Neural cell (in vitro differentiated cells): ENCODE results near the gene CHI3L1. TPM values are rescaled to one million over a fixed set of nuclear protein-coding genes. Genes with fewer than 3 reads are reported as not detected.

Experiments
- H2AFZ ChIP-seq: fragments of 200-600, 300-800 bp; sonication (generic), shearing (Covaris generic); 2 replicates; pipeline ENCODE4 v1.6.0; 2014; ENCODE audit warnings: low read depth, mild to moderate bottlenecking, antibody characterized with exemption, low read length, moderate library complexity
- H3F3A ChIP-seq: fragments of 200-600 bp; shearing (Covaris generic); 2 replicates; pipeline ENCODE4 v1.6.1; 2016; ENCODE audit warnings: mild to moderate bottlenecking, moderate library complexity, mixed read lengths, antibody characterized with exemption, low read length; ENCODE audit not compliant: insufficient read depth, poor library complexity, severe bottlenecking
- H3K27ac ChIP-seq: fragments of 200-600, 300-800 bp; sonication (generic), shearing (Covaris generic); 2 replicates; pipeline ENCODE4 v1.5.1; 2014; ENCODE audit warnings: mild to moderate bottlenecking, low read length, moderate library complexity
- H3K27me3 ChIP-seq: fragments of 300-800, 200-600 bp; sonication (generic), shearing (Covaris generic); 2 replicates; pipeline ENCODE4 v1.6.0; 2014; ENCODE audit warnings: mild to moderate bottlenecking, low read depth, low read length, moderate library complexity; ENCODE audit not compliant: insufficient read depth
- H3K36me3 ChIP-seq: fragments of 300-800, 200-600 bp; sonication (generic), shearing (Covaris generic); 2 replicates; pipeline ENCODE4 v1.5.1; 2014; ENCODE audit warnings: mild to moderate bottlenecking, antibody characterized with exemption, low read length, moderate library complexity; ENCODE audit not compliant: insufficient read depth
- H3K4me2 ChIP-seq: fragments of 300-800, 200-600 bp; sonication (generic), shearing (Covaris generic); 2 replicates; pipeline ENCODE4 v1.6.0; 2014; ENCODE audit warnings: mild to moderate bottlenecking, low read length
- H3K4me3 ChIP-seq: fragments of 300-800, 200-600 bp; sonication (generic), shearing (Covaris generic); 2 replicates; pipeline ENCODE4 v1.5.1; 2014; ENCODE audit warnings: mild to moderate bottlenecking, low read length, moderate library complexity
- H3K79me2 ChIP-seq: fragments of 200-600 bp; shearing (Covaris generic); replicated peaks from 2 replicates; pipeline ENCODE4 v1.6.0; 2014; ENCODE audit warnings: mild to moderate bottlenecking, low read length, moderate library complexity; ENCODE audit not compliant: insufficient read depth
- H3K9ac ChIP-seq: fragments of 300-800, 200-600 bp; sonication (generic), shearing (Covaris generic); 2 replicates; pipeline ENCODE4 v1.6.1; 2016; ENCODE audit warnings: mild to moderate bottlenecking, low read length, mixed read lengths
- H3K9me2 ChIP-seq: fragments of 200-600 bp; shearing (Covaris generic); 2 replicates; pipeline ENCODE4 v1.6.1; 2016; ENCODE audit warnings: mild to moderate bottlenecking, low read length, mixed read lengths; ENCODE audit not compliant: insufficient read depth
- H3K9me3 ChIP-seq: fragments of 200-600, 300-800 bp; sonication (generic), shearing (Covaris generic); 2 replicates; pipeline ENCODE4 v1.6.1; 2016; ENCODE audit warnings: mild to moderate bottlenecking, mixed run types, low read length, moderate library complexity, mixed read lengths
- H4K20me1 ChIP-seq: fragments of 200-600 bp; shearing (Covaris generic); 2 replicates; pipeline ENCODE4 v1.6.1; 2016; ENCODE audit warnings: mild to moderate bottlenecking, mixed run types; ENCODE audit not compliant: insufficient read depth
- EP300 ChIP-seq: fragments of 450-650 bp; conservative IDR thresholded peaks from 2 replicates; pipeline ENCODE4 v1.6.1; 2014; ENCODE audit warnings: antibody characterized with exemption, mild to moderate bottlenecking, moderate library complexity; ENCODE audit not compliant: poor library complexity, severe bottlenecking
- EZH2 ChIP-seq: fragments of 200-600, 300-800 bp; shearing (Covaris generic), sonication (generic); IDR thresholded peaks from 2 replicates; pipeline ENCODE4 v1.6.1; 2014; ENCODE audit warnings: antibody characterized with exemption, low read length, borderline replicate concordance, mild to moderate bottlenecking; ENCODE audit not compliant: insufficient read depth, poor library complexity, severe bottlenecking
- MXI1 ChIP-seq: fragments of 450-650 bp; conservative IDR thresholded peaks from 2 replicates; pipeline ENCODE4 v1.6.1; 2014; ENCODE audit warnings: antibody characterized with exemption, mild to moderate bottlenecking; ENCODE audit not compliant: poor library complexity, severe bottlenecking
- POLR2AphosphoS5 ChIP-seq: IDR thresholded peaks from 2 replicates; pipeline ENCODE4 v1.6.1; 2012
- RAD21 ChIP-seq: fragments of 450-650 bp; conservative IDR thresholded peaks from 2 replicates; pipeline ENCODE4 v1.6.1; 2014; ENCODE audit warnings: antibody characterized with exemption, mild to moderate bottlenecking, moderate library complexity
- REST ChIP-seq: IDR thresholded peaks from 2 replicates; pipeline ENCODE4 v1.6.1; 2012; ENCODE audit warnings: borderline replicate concordance
- SMC3 ChIP-seq: fragments of 450-650 bp; conservative IDR thresholded peaks from 2 replicates; pipeline ENCODE4 v1.6.1; 2014; ENCODE audit warnings: antibody characterized with exemption, mild to moderate bottlenecking, moderate library complexity; ENCODE audit not compliant: poor library complexity
- TAF1 ChIP-seq: IDR thresholded peaks from 2 replicates; pipeline ENCODE4 v1.6.1; 2012; ENCODE audit warnings: low read depth
- polyA plus RNA-seq: library from polyadenylated mRNA; depleted of rRNA; stranded (reverse); fragments of >200 nt; gene quantifications from 2 replicates; pipeline ENCODE4 v1.2.3, GENCODE V29; 2014
- TF ChIP-seq, protein P1 (sequence below): fragments of 450-650 bp; IDR thresholded peaks from 2 replicates; pipeline ENCODE4 v1.5.1; 2014; ENCODE audit warnings: antibody characterized with exemption, mild to moderate bottlenecking, moderate library complexity; ENCODE audit not compliant: poor library complexity, severe bottlenecking

The CHI3L1 gene
- polyA plus RNA-seq, 1 donor from 2014 or later = not detected

GRCh38 chr1:203206129-203206687, 19.7 kb upstream of the CHI3L1 start:
- H3K79me2 ChIP-seq = no peaks in the 10 kb centered on the region
- H3K27me3 ChIP-seq = no peaks in the 10 kb centered on the region
- H3K9me2 ChIP-seq = no peaks in the 10 kb centered on the region
- no peak overlapping the region for H3K9ac ChIP-seq
- no peaks in the 10 kb centered on the region for H3F3A ChIP-seq
- TF ChIP-seq POLR2AphosphoS5 (no peak), SMC3 (no peak), EP300 (no peak), MXI1 (no peak), RAD21 (no peak), EZH2 (no peak), REST (no peak), TAF1 (no peak)
- TF ChIP-seq, protein P1, sequence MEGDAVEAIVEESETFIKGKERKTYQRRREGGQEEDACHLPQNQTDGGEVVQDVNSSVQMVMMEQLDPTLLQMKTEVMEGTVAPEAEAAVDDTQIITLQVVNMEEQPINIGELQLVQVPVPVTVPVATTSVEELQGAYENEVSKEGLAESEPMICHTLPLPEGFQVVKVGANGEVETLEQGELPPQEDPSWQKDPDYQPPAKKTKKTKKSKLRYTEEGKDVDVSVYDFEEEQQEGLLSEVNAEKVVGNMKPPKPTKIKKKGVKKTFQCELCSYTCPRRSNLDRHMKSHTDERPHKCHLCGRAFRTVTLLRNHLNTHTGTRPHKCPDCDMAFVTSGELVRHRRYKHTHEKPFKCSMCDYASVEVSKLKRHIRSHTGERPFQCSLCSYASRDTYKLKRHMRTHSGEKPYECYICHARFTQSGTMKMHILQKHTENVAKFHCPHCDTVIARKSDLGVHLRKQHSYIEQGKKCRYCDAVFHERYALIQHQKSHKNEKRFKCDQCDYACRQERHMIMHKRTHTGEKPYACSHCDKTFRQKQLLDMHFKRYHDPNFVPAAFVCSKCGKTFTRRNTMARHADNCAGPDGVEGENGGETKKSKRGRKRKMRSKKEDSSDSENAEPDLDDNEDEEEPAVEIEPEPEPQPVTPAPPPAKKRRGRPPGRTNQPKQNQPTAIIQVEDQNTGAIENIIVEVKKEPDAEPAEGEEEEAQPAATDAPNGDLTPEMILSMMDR = no peak
- no peak overlapping the region for H3K4me2 ChIP-seq
- no peaks in the 10 kb centered on the region for H3K36me3 ChIP-seq
- H3K9me3 ChIP-seq = no peaks in the 10 kb centered on the region
- no peak overlapping the region for H3K4me3 ChIP-seq
- no peaks in the 10 kb centered on the region for H4K20me1 ChIP-seq
- H3K27ac ChIP-seq = no peak overlapping the region
- no peak overlapping the region for H2AFZ ChIP-seq

GRCh38 chr1:203204756-203205155, 18.3 kb upstream of the CHI3L1 start:
- no peaks in the 10 kb centered on the region for H4K20me1 ChIP-seq
- no peaks in the 10 kb centered on the region for H3F3A ChIP-seq
- no peak overlapping the region for H3K27ac ChIP-seq
- no peak overlapping the region for H3K9ac ChIP-seq
- H3K27me3 ChIP-seq = no peaks in the 10 kb centered on the region
- no peak overlapping the region for H2AFZ ChIP-seq
- no peaks in the 10 kb centered on the region for H3K36me3 ChIP-seq
- no peak overlapping the region for H3K4me2 ChIP-seq
- TF ChIP-seq SMC3 (no peak), TAF1 (no peak), EZH2 (no peak), RAD21 (no peak), REST (no peak), MXI1 (no peak), POLR2AphosphoS5 (no peak), EP300 (no peak)
- TF ChIP-seq, protein P1 = no peak
- no peaks in the 10 kb centered on the region for H3K79me2 ChIP-seq
- no peaks in the 10 kb centered on the region for H3K9me2 ChIP-seq
- no peak overlapping the region for H3K4me3 ChIP-seq
- no peaks in the 10 kb centered on the region for H3K9me3 ChIP-seq
